Parathyroid adenoma (tissue), 2 donors: ENCODE data around the gene CEP85.
"Not testable (repeated sequence)": the region's sequence is repeated elsewhere in the genome, so short reads cannot be mapped to it uniquely, and the experiment has no call there.

Experiments
- H2AFZ ChIP-seq: fragments of 300-600 bp; sonication (generic); one replicate; pipeline ENCODE4 v1.7.0; 2017; ENCODE audit warnings: antibody characterized with exemption, mild to moderate bottlenecking
- H3K27ac ChIP-seq: fragments of 300-600 bp; sonication (generic); one replicate; pipeline ENCODE4 v1.7.0; 2017
- H3K27me3 ChIP-seq: fragments of 300-600 bp; sonication (generic); one replicate; pipeline ENCODE4 v1.7.0; 2017; ENCODE audit warnings: low read length; ENCODE audit not compliant: control insufficient read depth, insufficient read depth
- H3K36me3 ChIP-seq: fragments of 300-600 bp; sonication (generic); one replicate; pipeline ENCODE4 v1.7.0; 2017; ENCODE audit warnings: low read length; ENCODE audit not compliant: control insufficient read depth, insufficient read depth
- H3K4me1 ChIP-seq: fragments of 300-600 bp; sonication (generic); one replicate; pipeline ENCODE4 v1.7.0; 2017; ENCODE audit warnings: control low read depth
- H3K4me2 ChIP-seq: fragments of 300-600 bp; sonication (generic); one replicate; pipeline ENCODE4 v1.7.0; 2017; ENCODE audit warnings: low read length
- H3K4me3 ChIP-seq: fragments of 300-600 bp; sonication (generic); one replicate; pipeline ENCODE4 v1.7.0; 2017; ENCODE audit warnings: low read depth, low read length
- H3K79me2 ChIP-seq: fragments of 300-600 bp; sonication (generic); one replicate; pipeline ENCODE4 v1.7.0; 2017; ENCODE audit warnings: control low read depth
- H3K9ac ChIP-seq: fragments of 300-600 bp; sonication (generic); one replicate; pipeline ENCODE4 v1.7.0; 2017; ENCODE audit warnings: mild to moderate bottlenecking
- H3K9me3 ChIP-seq: fragments of 300-600 bp; sonication (generic); one replicate; pipeline ENCODE4 v1.7.0; 2017; ENCODE audit warnings: low read length; ENCODE audit not compliant: control insufficient read depth
- TF ChIP-seq, protein P1 (sequence below): fragments of 300-600 bp; sonication (generic); IDR thresholded peaks from one replicate; pipeline ENCODE4 v1.7.0; 2017; ENCODE audit warnings: antibody characterized with exemption, mild to moderate bottlenecking
- donor health status: primary hyperparathyroidism.

Gene CEP85

DNA sequence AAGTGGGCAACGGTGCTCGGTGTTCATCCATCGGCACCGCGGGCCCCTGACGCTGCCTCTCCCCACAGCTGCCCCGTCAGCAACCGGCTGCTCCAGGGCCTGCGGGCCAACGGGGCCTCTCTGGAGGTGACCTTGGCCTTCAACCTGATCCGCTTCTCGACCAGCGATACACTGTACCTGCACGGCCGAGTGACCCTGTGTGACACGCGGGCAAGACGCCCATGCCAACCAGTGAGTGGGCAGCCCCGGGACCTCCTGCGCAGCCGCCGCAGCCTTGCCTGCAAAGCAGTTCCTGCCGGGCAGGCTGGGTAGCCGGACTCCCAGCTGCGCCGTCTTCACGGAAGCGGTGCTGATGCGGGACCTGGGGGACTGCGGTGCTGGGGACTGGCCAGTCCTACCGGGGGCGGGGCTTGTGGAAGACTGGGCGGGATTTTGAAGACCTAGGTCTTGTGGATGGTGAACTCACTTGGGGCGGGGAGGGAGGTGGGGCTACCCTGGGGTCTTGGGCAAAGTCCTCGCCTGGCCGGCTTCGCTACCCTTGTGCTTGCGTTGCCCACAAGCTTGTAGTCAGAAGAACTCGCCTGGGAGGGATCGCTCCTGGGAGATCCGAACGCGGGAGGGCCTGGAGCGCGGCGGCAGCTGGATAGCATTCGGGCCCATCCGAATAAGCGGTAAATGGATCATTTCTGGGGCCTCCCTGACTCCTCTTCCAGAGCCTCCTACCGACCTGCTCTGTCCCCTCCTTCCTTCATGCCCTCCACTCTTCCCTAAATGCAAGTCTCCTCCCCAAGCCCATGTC, 8.8 kb upstream of the CEP85 start:
- Histone ChIP-seq H3K79me2 (no peaks in the 10 kb centered on the region), H3K4me2 (peak overlapping the region; percentile 81), H3K36me3 (no peaks in the 10 kb centered on the region), H3K27ac (peak overlapping the region; percentile 94), H3K9me3 (no peaks in the 10 kb centered on the region), H3K9ac (no peak overlapping the region), H3K4me1 (peaks cover 4% of the 10 kb centered on the region), H3K4me3 (peak overlapping the region; percentile 77), H3K27me3 (no peaks in the 10 kb centered on the region), H2AFZ (peak overlapping the region; percentile 68)
- TF ChIP-seq, protein P1, sequence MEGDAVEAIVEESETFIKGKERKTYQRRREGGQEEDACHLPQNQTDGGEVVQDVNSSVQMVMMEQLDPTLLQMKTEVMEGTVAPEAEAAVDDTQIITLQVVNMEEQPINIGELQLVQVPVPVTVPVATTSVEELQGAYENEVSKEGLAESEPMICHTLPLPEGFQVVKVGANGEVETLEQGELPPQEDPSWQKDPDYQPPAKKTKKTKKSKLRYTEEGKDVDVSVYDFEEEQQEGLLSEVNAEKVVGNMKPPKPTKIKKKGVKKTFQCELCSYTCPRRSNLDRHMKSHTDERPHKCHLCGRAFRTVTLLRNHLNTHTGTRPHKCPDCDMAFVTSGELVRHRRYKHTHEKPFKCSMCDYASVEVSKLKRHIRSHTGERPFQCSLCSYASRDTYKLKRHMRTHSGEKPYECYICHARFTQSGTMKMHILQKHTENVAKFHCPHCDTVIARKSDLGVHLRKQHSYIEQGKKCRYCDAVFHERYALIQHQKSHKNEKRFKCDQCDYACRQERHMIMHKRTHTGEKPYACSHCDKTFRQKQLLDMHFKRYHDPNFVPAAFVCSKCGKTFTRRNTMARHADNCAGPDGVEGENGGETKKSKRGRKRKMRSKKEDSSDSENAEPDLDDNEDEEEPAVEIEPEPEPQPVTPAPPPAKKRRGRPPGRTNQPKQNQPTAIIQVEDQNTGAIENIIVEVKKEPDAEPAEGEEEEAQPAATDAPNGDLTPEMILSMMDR, result no peak

DNA sequence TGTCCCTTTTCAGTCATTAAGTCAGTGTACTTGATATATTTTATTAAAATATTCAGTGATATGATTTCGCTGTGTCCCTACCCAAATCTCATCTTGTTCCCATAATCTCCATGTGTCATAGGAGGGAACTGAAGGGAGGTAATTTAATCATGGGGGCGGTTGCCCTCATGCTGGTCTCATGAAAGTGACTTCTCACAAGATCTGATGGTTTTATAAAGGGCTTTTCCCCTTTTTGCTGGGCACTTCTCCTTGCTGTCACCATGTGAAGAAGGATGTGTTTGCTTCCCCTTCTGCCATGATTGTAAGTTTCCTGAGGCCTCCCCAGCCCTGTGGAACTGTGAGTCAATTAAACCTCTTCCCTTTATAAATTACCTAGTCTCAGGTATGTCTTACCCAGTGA, 3.3 kb upstream of the CEP85 start:
- not testable (repeated sequence) for H3K27me3 ChIP-seq, H3K4me2 ChIP-seq, H3K9ac ChIP-seq, H3K27ac ChIP-seq, H3K36me3 ChIP-seq, H3K9me3 ChIP-seq, H3K79me2 ChIP-seq, H3K4me3 ChIP-seq, H2AFZ ChIP-seq, H3K4me1 ChIP-seq

- Histone ChIP-seq H3K9ac (peak overlapping the region; percentile 69), H3K4me1 (no peaks in the 10 kb centered on the region), H2AFZ (peak overlapping the region; percentile 94), H3K4me3 (peak overlapping the region; percentile 78), H3K27ac (peak overlapping the region; percentile 85), H3K9me3 (no peaks in the 10 kb centered on the region), H3K36me3 (no peaks in the 10 kb centered on the region), H3K27me3 (no peaks in the 10 kb centered on the region), H3K79me2 (peaks cover 10% of the 10 kb centered on the region), H3K4me2 (peak overlapping the region; percentile 75)
- TF ChIP-seq, protein P1, result no peak
These were observed 807 bp downstream of the CEP85 start for GRCh38 chr1:26234644-26235370.

- no peaks in the 10 kb centered on the region for H3K4me1 ChIP-seq
- H3K79me2 ChIP-seq, result peaks cover 13% of the 10 kb centered on the region
- H3K4me3 ChIP-seq, result no peak overlapping the region
- no peak overlapping the region for H3K4me2 ChIP-seq
- no peaks in the 10 kb centered on the region for H3K27me3 ChIP-seq
- no peak overlapping the region for H2AFZ ChIP-seq
- TF ChIP-seq, protein P1, result no peak
- no peak overlapping the region for H3K27ac ChIP-seq
- no peaks in the 10 kb centered on the region for H3K36me3 ChIP-seq
- no peaks in the 10 kb centered on the region for H3K9me3 ChIP-seq
- no peak overlapping the region for H3K9ac ChIP-seq
These were observed 3.4 kb downstream of the CEP85 start for GRCh38 chr1:26237230-26237966.

DNA sequence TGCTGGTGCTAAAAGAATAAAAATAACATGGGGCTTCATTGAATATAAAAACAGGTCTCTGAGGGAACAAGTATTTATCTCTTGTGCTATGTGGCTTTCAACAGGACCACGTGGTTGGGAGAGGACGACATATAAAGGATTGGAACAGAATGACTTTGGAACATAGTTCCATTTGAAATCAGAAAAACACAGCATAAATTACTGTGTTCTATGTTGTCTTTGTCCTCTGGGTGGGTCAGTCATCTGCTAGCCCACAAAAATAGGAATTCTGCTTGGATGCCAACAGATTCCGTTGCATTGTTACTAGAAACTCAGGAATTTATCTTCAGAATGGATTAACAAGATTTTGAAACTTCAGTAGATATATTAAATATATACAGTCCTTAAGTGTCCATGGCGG, 5.9 kb downstream of the CEP85 start:
- Histone ChIP-seq H3K27ac (no peak overlapping the region), H3K4me2 (no peak overlapping the region), H3K27me3 (no peaks in the 10 kb centered on the region), H3K36me3 (no peaks in the 10 kb centered on the region), H3K4me3 (no peak overlapping the region), H3K9me3 (no peaks in the 10 kb centered on the region), H3K79me2 (peaks cover 13% of the 10 kb centered on the region), H3K9ac (no peak overlapping the region), H2AFZ (no peak overlapping the region), H3K4me1 (no peaks in the 10 kb centered on the region)
- TF ChIP-seq, protein P1, result no peak
